ENCODE data around the gene KATNB1. TPM values are rescaled to one million over a fixed set of nuclear protein-coding genes. Genes with fewer than 3 reads are reported as not detected.

Gene KATNB1
- total and polyA plus RNA-seq, 2 experiments from 2014 or later: 46.4 to 49.4 TPM

DNA sequence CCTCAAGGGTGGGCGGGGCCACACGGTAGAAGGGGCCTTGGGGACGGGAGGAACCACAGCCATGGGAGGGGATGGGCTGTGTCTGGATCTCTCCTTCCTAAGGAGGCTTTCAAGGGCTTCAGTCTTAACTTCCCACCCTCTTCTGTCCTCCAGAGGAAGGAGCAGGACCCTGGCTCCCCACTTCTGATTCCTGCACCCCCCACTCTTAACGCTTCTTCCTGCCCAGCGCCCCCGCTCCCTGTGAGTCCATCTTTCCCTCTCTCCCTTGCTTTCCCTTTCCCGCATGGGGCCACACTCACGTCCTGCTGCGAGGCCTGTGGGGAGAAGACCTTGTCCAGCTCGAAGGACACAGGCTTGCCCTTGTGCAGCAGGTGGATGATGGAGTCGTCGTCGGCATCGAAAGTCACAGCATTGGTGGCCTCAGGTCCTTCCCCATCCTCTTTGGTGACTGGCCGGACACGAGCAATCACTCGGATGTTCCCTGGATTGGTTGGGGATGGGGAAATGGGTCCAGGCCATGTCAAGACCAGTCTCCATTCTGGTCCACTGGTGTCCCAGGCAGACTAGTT is 29.7 kb downstream of the KATNB1 start:
- TF ChIP-seq, protein P1, sequence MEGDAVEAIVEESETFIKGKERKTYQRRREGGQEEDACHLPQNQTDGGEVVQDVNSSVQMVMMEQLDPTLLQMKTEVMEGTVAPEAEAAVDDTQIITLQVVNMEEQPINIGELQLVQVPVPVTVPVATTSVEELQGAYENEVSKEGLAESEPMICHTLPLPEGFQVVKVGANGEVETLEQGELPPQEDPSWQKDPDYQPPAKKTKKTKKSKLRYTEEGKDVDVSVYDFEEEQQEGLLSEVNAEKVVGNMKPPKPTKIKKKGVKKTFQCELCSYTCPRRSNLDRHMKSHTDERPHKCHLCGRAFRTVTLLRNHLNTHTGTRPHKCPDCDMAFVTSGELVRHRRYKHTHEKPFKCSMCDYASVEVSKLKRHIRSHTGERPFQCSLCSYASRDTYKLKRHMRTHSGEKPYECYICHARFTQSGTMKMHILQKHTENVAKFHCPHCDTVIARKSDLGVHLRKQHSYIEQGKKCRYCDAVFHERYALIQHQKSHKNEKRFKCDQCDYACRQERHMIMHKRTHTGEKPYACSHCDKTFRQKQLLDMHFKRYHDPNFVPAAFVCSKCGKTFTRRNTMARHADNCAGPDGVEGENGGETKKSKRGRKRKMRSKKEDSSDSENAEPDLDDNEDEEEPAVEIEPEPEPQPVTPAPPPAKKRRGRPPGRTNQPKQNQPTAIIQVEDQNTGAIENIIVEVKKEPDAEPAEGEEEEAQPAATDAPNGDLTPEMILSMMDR (IDR thresholded peaks at IDR 0.05; ENCODE audit: low read depth, low read length): no peak
- H3K36me3 ChIP-seq: peaks cover 9% of the 10 kb centered on the region
- no peak overlapping the region for H3K27ac ChIP-seq
- H3K4me1 ChIP-seq (ENCODE audit: low read depth): no peaks in the 10 kb centered on the region
- no peak for DNase-seq (ENCODE audit: low read depth in 1 of 2, low spot score in 1 of 2)
- no peaks in the 10 kb centered on the region for H3K27me3 ChIP-seq
- no peaks in the 10 kb centered on the region for H3K9me3 ChIP-seq (ENCODE audit: low read depth)
- H3K4me3 ChIP-seq: no peak overlapping the region

GRCh38 chr16:57766714-57767348 is 31.3 kb downstream of the KATNB1 start:
- TF ChIP-seq, protein P1 (IDR thresholded peaks at IDR 0.05; ENCODE audit: low read depth, low read length): no peak
- DNase-seq (ENCODE audit: low read depth in 1 of 2, low spot score in 1 of 2): no peak
- no peaks in the 10 kb centered on the region for H3K4me1 ChIP-seq (ENCODE audit: low read depth)
- peaks cover 9% of the 10 kb centered on the region for H3K36me3 ChIP-seq
- H3K4me3 ChIP-seq: no peak overlapping the region
- H3K27me3 ChIP-seq: no peaks in the 10 kb centered on the region
- H3K27ac ChIP-seq: no peak overlapping the region
- no peaks in the 10 kb centered on the region for H3K9me3 ChIP-seq (ENCODE audit: low read depth)

GRCh38 chr16:57769541-57770145 is 34.1 kb downstream of the KATNB1 start:
- H3K36me3 ChIP-seq: peaks cover 9% of the 10 kb centered on the region
- H3K4me1 ChIP-seq (ENCODE audit: low read depth): no peaks in the 10 kb centered on the region
- no peak overlapping the region for H3K27ac ChIP-seq
- H3K27me3 ChIP-seq: no peaks in the 10 kb centered on the region
- H3K4me3 ChIP-seq: no peak overlapping the region
- DNase-seq (ENCODE audit: low read depth in 1 of 2, low spot score in 1 of 2): no peak
- TF ChIP-seq, protein P1 (IDR thresholded peaks at IDR 0.05; ENCODE audit: low read depth, low read length): no peak
- H3K9me3 ChIP-seq (ENCODE audit: low read depth): no peaks in the 10 kb centered on the region

DNA sequence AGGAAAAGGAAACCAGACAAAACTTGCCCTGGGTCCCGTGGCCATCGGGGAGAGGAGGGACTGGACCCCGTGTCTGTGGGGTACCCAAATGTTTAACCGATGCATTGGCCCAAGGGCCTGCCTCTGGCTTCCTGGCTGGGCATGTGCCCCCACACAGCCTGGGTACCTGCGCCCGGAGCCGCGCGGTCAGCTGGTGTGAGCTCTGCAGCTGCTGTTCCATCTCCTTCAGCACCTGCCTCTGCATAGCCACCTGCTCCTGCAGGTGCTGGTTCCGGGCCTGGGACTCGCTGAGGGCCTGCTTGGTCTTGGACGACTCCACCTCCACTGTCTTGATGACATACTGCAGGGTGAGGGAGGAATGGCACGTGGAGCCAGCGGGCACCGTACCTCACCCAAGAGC is 34.8 kb downstream of the KATNB1 start:
- H3K9me3 ChIP-seq (ENCODE audit: low read depth): no peaks in the 10 kb centered on the region
- H3K27ac ChIP-seq: no peak overlapping the region
- TF ChIP-seq, protein P1 (IDR thresholded peaks at IDR 0.05; ENCODE audit: low read depth, low read length): no peak
- DNase-seq (ENCODE audit: low read depth in 1 of 2, low spot score in 1 of 2): no peak
- H3K4me1 ChIP-seq (ENCODE audit: low read depth): no peaks in the 10 kb centered on the region
- H3K36me3 ChIP-seq: peaks cover 9% of the 10 kb centered on the region
- no peak overlapping the region for H3K4me3 ChIP-seq
- H3K27me3 ChIP-seq: no peaks in the 10 kb centered on the region

GRCh38 chr16:57771141-57771785 is 35.7 kb downstream of the KATNB1 start:
- TF ChIP-seq, protein P1 (IDR thresholded peaks at IDR 0.05; ENCODE audit: low read depth, low read length): no peak
- Histone ChIP-seq H3K4me3 (no peak overlapping the region), H3K4me1 (ENCODE audit: low read depth) (peaks cover 4% of the 10 kb centered on the region), H3K9me3 (ENCODE audit: low read depth) (no peaks in the 10 kb centered on the region), H3K27ac (no peak overlapping the region), H3K36me3 (peaks cover 9% of the 10 kb centered on the region), H3K27me3 (no peaks in the 10 kb centered on the region)
- DNase-seq (ENCODE audit: low read depth in 1 of 2, low spot score in 1 of 2): no peak
